ENCODE measurements around the gene ROBO1.

- TF ChIP-seq, protein P1, sequence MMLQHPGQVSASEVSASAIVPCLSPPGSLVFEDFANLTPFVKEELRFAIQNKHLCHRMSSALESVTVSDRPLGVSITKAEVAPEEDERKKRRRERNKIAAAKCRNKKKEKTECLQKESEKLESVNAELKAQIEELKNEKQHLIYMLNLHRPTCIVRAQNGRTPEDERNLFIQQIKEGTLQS (IDR thresholded peaks at IDR 0.05): no peak
- TF ChIP-seq, protein P2, sequence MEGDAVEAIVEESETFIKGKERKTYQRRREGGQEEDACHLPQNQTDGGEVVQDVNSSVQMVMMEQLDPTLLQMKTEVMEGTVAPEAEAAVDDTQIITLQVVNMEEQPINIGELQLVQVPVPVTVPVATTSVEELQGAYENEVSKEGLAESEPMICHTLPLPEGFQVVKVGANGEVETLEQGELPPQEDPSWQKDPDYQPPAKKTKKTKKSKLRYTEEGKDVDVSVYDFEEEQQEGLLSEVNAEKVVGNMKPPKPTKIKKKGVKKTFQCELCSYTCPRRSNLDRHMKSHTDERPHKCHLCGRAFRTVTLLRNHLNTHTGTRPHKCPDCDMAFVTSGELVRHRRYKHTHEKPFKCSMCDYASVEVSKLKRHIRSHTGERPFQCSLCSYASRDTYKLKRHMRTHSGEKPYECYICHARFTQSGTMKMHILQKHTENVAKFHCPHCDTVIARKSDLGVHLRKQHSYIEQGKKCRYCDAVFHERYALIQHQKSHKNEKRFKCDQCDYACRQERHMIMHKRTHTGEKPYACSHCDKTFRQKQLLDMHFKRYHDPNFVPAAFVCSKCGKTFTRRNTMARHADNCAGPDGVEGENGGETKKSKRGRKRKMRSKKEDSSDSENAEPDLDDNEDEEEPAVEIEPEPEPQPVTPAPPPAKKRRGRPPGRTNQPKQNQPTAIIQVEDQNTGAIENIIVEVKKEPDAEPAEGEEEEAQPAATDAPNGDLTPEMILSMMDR (IDR thresholded peaks at IDR 0.05; ENCODE audit: low read depth, low read length, missing input control): no peak
- TF ChIP-seq, protein P3, sequence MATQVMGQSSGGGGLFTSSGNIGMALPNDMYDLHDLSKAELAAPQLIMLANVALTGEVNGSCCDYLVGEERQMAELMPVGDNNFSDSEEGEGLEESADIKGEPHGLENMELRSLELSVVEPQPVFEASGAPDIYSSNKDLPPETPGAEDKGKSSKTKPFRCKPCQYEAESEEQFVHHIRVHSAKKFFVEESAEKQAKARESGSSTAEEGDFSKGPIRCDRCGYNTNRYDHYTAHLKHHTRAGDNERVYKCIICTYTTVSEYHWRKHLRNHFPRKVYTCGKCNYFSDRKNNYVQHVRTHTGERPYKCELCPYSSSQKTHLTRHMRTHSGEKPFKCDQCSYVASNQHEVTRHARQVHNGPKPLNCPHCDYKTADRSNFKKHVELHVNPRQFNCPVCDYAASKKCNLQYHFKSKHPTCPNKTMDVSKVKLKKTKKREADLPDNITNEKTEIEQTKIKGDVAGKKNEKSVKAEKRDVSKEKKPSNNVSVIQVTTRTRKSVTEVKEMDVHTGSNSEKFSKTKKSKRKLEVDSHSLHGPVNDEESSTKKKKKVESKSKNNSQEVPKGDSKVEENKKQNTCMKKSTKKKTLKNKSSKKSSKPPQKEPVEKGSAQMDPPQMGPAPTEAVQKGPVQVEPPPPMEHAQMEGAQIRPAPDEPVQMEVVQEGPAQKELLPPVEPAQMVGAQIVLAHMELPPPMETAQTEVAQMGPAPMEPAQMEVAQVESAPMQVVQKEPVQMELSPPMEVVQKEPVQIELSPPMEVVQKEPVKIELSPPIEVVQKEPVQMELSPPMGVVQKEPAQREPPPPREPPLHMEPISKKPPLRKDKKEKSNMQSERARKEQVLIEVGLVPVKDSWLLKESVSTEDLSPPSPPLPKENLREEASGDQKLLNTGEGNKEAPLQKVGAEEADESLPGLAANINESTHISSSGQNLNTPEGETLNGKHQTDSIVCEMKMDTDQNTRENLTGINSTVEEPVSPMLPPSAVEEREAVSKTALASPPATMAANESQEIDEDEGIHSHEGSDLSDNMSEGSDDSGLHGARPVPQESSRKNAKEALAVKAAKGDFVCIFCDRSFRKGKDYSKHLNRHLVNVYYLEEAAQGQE (IDR thresholded peaks at IDR 0.05): no peak
- no peak for TF ChIP-seq SP1 (IDR thresholded peaks at IDR 0.05)
- no peak for TF ChIP-seq EGR1 (IDR thresholded peaks at IDR 0.05; ENCODE audit: low read depth in 2 of 2)
Observed at GRCh38 chr3:78861156-78861555, 906.6 kb downstream of the ROBO1 start.
